Activated T-cell treated with anti-CD3 and anti-CD28 coated beads, Interleukin-2, amount 50 U/mL, for 72 hours (primary cell): Measurements from ENCODE around the gene RYR2. TPM values are rescaled to one million over a fixed set of nuclear protein-coding genes. Genes with fewer than 3 reads are reported as not detected.

ENCODE experiments used
- ATAC-seq, 2 donors: fragments of 150-1000 bp; cut with Tn5 transposase; replicated peaks in 1 of 2; 2 replicates each; pipeline ENCODE4 v1.10.0; 2021; ENCODE audit warnings: moderate library complexity in 2 of 2, mild to moderate bottlenecking in 1 of 2
- DNase-seq, 2 donors: peaks; one replicate each; pipeline ENCODE4 v3.0.0; 2021 to 2022; ENCODE audit warnings: mixed read lengths in 1 of 2
- H3K27ac Mint-ChIP-seq: one replicate; pipeline ENCODE4 v1.8.0; 2022; ENCODE audit warnings: mild to moderate bottlenecking, moderate library complexity, mixed read lengths
- H3K27me3 Mint-ChIP-seq: one replicate; pipeline ENCODE4 v1.8.0; 2022; ENCODE audit warnings: low read depth, mixed read lengths
- H3K36me3 Mint-ChIP-seq, 2 donors: one replicate each; pipeline ENCODE4 v1.8.0; 2022; ENCODE audit warnings: mixed read lengths in 2 of 2, mild to moderate bottlenecking in 1 of 2; ENCODE audit not compliant: insufficient read depth in 2 of 2
- H3K4me1 Mint-ChIP-seq: one replicate; pipeline ENCODE4 v1.8.0; 2022; ENCODE audit warnings: low read depth, mixed read lengths
- H3K4me3 Mint-ChIP-seq, 2 donors: one replicate each; pipeline ENCODE4 v1.8.0; 2022; ENCODE audit warnings: mild to moderate bottlenecking in 2 of 2, mixed read lengths in 2 of 2, moderate library complexity in 2 of 2
- H3K9me3 Mint-ChIP-seq, 2 donors: one replicate each; pipeline ENCODE4 v1.8.0; 2022; ENCODE audit warnings: mixed read lengths in 2 of 2
- total RNA-seq, 2 donors: library from RNA; stranded (reverse); gene quantifications; one replicate each; pipeline ENCODE4 v1.2.3, GENCODE V29; 2022

The RYR2 gene
- total RNA-seq, 2 donors from 2014 or later: 0.02 to 0.19 TPM

DNA sequence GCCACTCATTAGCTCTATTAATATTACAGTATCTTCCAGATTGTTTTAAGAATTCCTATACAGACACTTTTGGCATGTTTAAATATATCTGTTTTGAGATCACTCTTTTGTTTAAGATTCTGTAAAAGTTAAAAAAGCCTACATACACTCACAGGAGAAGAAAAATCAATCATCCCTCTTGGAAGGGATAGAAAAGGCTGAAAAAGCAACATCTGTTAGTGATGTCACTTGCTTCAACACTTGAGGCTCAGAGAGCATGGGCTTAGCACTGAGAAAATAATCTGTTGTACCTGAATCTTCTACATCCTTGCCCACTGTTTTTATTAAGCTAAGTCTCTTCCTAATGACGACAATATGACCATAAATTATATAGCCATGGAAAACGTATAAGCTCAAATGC lies 721.8 kb downstream of the RYR2 start:
- no peaks in the 10 kb centered on the region for H3K36me3 Mint-ChIP-seq

DNA sequence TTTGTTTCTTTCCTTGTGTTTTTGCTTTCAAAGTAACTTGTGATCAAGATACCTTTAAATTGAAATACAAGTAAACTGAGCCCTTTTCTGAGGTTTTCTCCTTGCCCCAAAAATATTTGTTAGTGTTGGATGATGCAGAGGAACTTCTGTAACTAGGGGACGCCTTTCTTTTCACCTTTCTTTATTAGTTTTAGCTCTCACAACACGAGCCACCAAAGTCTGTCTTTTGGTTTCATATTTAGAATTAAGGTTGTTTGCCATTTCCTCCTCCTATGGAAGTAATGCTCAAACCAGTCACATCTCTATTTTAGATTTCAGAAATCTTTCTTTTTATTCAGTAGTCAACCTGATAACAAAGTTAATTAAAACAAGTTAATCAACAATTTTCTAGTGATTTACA lies 727.9 kb downstream of the RYR2 start:
- DNase-seq (no peak), ATAC-seq (no peak)
- Mint-ChIP-seq H3K9me3 (no peaks in the 10 kb centered on the region), H3K4me3 (no peak overlapping the region), H3K27me3 (no peaks in the 10 kb centered on the region), H3K36me3 (no peaks in the 10 kb centered on the region), H3K27ac (no peak overlapping the region), H3K4me1 (no peaks in the 10 kb centered on the region)

More for the DNA sequence above, 721.8 kb downstream of the RYR2 start:
- H3K9me3 Mint-ChIP-seq: no peaks in the 10 kb centered on the region
- DNase-seq (no peak), ATAC-seq (no peak)
- H3K27ac Mint-ChIP-seq: no peak overlapping the region
- H3K4me3 Mint-ChIP-seq: no peak overlapping the region
- no peaks in the 10 kb centered on the region for H3K27me3 Mint-ChIP-seq
- H3K4me1 Mint-ChIP-seq: no peaks in the 10 kb centered on the region

DNA sequence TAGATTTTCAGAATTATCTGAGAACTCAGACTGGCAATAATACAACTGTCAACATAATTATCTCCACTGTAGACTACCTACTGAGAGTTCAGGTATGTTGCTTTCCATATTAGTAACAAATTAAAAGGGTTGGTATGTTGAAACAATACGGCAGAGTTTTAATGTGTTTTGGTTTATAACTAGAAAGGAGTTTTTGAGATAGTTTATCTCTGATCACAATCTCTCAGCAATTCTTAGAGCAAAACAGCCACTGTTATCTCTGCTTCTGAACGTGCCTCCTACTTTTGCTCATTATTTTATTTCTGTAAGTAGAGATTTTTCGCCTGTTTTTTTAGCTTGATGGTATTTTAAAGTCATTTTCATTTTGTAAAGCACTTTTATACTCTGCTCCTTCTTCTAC lies 730.0 kb downstream of the RYR2 start:
- no peak for DNase-seq
- Mint-ChIP-seq H3K36me3 (no peaks in the 10 kb centered on the region), H3K27ac (no peak overlapping the region), H3K4me3 (no peak overlapping the region), H3K4me1 (no peaks in the 10 kb centered on the region), H3K27me3 (no peaks in the 10 kb centered on the region), H3K9me3 (no peaks in the 10 kb centered on the region)
- ATAC-seq: no peak

DNA sequence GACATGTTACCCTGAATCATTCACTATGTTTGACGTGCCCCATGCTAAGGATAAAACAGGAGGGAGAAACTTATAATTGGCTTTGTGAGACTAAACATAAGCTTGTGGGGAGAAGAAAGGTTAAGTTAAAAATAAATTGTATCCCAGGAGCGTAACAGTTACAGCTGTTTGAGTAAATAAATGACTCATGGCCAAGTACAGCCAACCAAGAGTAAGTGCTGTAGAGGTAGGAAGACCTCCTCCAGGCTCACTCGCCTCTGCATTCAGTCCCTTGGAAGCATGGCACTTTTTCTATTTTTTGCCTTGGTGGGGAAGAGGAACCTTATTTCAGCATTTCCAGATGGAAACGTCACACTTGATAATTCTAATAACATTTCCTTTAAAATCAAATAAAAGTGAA lies 732.3 kb downstream of the RYR2 start:
- no peaks in the 10 kb centered on the region for H3K36me3 Mint-ChIP-seq
- no peak for DNase-seq

DNA sequence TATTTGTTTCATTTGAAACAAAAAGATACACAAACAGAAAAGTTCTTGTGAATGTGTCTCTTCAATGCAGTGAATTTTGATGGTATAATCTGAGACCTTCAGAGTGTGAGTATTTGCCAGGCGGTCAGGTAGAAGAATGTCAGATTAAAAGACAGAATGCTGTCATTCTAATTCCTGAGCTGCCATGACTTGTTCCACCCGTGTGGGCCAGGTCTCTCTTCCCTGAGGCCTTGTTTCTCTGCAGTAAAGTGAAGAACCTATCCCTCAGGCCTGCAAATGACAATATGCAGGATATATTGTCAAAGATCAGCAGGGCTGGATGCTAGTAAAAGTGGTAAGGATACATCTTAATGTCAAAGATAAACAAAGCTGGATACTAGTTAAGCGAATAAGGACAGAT lies 737.4 kb downstream of the RYR2 start:
- H3K9me3 Mint-ChIP-seq: no peaks in the 10 kb centered on the region
- ATAC-seq: no peak
- no peaks in the 10 kb centered on the region for H3K36me3 Mint-ChIP-seq

More for the DNA sequence above, 732.3 kb downstream of the RYR2 start:
- no peak overlapping the region for H3K4me3 Mint-ChIP-seq
- no peaks in the 10 kb centered on the region for H3K9me3 Mint-ChIP-seq
- H3K4me1 Mint-ChIP-seq: no peaks in the 10 kb centered on the region
- no peak overlapping the region for H3K27ac Mint-ChIP-seq
- no peak for ATAC-seq
- no peaks in the 10 kb centered on the region for H3K27me3 Mint-ChIP-seq

DNA sequence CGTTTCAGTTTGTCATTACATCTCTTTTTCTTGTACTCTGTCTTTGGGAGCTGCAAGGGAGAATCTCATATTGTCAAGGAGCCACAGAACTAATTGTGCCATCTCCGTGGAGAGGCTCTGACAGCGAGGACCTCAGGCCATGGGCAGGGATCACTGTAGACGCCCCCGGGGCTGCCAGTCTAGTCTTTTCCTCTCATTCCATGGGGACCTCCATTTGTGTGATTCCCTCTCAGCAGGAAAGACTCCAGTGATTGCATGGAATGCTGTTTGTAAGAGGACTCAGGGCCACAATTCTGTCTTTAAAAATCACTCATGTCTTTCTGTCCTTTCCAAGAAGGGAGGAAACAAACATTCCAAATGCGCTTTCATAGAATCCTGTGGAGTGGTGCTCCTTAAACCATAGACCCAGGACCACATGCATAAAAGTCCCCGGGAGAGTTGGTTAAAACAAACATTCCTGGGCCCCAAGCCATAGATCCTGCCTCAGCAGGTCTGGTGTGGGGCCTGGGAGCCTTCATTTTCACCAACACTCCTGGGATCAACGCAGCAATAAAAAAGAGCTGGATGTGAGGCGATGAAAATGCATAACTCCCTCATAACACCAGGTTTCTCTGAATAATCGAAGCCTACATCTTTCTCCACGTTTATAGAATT lies 744.2 kb downstream of the RYR2 start:
- no peak for ATAC-seq

More for the DNA sequence above, 737.4 kb downstream of the RYR2 start:
- Mint-ChIP-seq H3K27ac (no peak overlapping the region), H3K27me3 (no peaks in the 10 kb centered on the region), H3K4me1 (no peaks in the 10 kb centered on the region), H3K4me3 (no peak overlapping the region)
- DNase-seq: no peak

DNA sequence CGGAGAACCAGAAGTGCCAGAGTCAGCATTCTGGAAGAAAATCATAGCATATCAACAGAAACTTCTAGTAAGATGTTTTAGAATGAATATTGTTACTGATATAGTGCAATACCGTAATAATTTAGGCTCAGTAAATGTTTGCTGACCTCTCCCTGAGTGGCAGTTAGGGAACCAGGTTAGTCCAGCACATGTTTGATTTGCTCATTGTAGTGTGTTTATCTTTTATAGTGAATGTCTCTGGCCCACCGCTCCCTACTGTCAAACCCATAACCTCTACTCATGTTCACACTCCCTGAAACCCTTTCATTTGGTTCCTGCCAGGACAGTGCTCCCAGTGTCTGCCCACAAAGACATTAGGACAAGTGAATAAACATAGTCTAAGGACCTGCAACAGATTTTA lies 746.1 kb downstream of the RYR2 start:
- Mint-ChIP-seq H3K27me3 (no peaks in the 10 kb centered on the region), H3K4me3 (no peak overlapping the region), H3K4me1 (no peaks in the 10 kb centered on the region), H3K9me3 (no peaks in the 10 kb centered on the region), H3K27ac (no peak overlapping the region), H3K36me3 (no peaks in the 10 kb centered on the region)
- no peak for DNase-seq
- no peak for ATAC-seq

More for the DNA sequence above, 744.2 kb downstream of the RYR2 start:
- no peak for DNase-seq
- H3K27me3 Mint-ChIP-seq: no peaks in the 10 kb centered on the region
- no peak overlapping the region for H3K27ac Mint-ChIP-seq
- H3K9me3 Mint-ChIP-seq: no peaks in the 10 kb centered on the region
- H3K4me1 Mint-ChIP-seq: no peaks in the 10 kb centered on the region
- H3K4me3 Mint-ChIP-seq: no peak overlapping the region
- no peaks in the 10 kb centered on the region for H3K36me3 Mint-ChIP-seq

DNA sequence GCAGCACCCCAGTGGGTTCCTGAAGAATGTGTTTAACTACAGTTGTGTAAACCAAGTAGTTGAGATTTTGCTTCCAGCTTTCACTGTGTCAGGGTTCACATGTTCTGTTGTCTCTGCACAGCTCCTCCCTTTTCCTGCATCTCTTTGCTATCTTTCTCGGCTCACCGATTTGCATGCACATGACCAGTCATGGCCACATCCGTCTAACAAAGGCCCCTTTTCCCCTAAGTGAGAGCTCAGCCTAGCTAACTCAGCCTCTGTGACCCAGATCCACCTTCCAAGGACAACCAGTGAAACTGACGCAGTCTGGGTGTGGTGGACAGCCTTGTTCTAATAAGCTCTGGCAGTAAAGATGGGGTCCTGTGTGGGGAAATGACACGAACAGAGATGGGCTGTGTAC lies 747.6 kb downstream of the RYR2 start:
- Mint-ChIP-seq H3K36me3 (no peaks in the 10 kb centered on the region), H3K4me3 (no peak overlapping the region), H3K27me3 (no peaks in the 10 kb centered on the region), H3K4me1 (no peaks in the 10 kb centered on the region), H3K9me3 (no peaks in the 10 kb centered on the region), H3K27ac (no peak overlapping the region)
- ATAC-seq: no peak
- DNase-seq: no peak

DNA sequence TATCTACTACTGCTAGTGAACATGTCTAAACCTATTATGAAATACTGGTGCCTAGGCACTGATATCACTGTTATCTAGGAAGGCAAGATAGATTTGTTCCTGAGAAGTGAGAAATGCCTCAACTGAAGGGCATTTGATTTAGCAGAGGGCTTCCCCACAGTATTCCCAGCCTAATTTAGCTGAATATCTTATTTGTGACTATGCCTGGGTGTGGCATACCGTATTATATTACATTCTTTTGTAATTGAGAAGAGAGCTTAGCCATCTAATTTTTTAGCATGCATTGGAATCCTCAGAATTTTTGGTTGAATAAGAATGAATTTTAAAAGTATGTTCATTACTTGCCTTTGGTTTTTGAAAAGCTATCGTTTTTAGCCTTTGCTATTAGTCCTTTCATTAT lies 749.6 kb downstream of the RYR2 start:
- Mint-ChIP-seq H3K4me1 (no peaks in the 10 kb centered on the region), H3K4me3 (no peak overlapping the region), H3K27ac (no peak overlapping the region), H3K27me3 (no peaks in the 10 kb centered on the region), H3K9me3 (no peaks in the 10 kb centered on the region), H3K36me3 (no peaks in the 10 kb centered on the region)
- no peak for DNase-seq
- no peak for ATAC-seq

DNA sequence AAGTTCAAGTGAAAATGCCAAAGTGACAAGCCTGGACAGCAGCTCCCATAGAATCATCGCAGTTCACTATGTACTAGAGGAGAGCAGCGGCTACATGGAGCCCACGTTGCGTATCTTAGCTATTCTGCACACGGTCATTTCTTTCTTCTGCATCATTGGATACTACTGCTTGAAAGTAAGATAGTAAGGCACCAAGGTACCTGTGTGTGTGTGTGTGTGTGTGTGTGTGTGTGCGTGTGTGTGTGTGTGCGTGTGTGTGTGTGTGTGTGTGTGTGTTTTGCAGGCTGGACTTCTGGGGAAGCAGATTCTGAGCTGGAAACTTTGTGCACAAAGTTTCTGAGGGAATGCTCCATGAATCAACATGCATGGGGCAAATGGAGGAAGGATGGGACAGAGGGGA lies 750.2 kb downstream of the RYR2 start:
- no peak for DNase-seq
- Mint-ChIP-seq H3K27me3 (no peaks in the 10 kb centered on the region), H3K27ac (no peak overlapping the region), H3K4me1 (no peaks in the 10 kb centered on the region), H3K4me3 (no peak overlapping the region), H3K36me3 (no peaks in the 10 kb centered on the region), H3K9me3 (no peaks in the 10 kb centered on the region)
- ATAC-seq: no peak

DNA sequence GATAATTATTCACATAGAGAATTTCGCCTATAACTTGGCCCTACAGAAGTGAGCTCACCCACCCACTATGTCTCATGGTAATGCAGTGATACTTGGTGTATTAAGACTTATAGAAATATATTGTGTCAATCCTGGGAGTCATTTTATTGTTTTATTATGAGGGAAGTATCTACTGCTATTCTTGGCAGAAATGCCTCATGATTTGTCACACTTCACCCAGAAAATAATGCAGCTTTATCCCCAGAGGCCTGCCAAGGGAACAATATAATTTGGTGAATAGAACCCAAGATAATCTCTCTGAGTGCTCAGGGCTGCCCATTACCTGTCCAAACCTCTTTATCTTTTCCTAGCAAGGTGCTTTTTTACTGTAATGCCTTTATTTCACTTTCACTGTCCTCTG lies 750.7 kb downstream of the RYR2 start:
- no peak overlapping the region for H3K4me3 Mint-ChIP-seq
- H3K27me3 Mint-ChIP-seq: no peaks in the 10 kb centered on the region
- H3K4me1 Mint-ChIP-seq: no peaks in the 10 kb centered on the region
- no peak for ATAC-seq
- H3K9me3 Mint-ChIP-seq: no peaks in the 10 kb centered on the region
- no peaks in the 10 kb centered on the region for H3K36me3 Mint-ChIP-seq
- H3K27ac Mint-ChIP-seq: no peak overlapping the region
- no peak for DNase-seq

DNA sequence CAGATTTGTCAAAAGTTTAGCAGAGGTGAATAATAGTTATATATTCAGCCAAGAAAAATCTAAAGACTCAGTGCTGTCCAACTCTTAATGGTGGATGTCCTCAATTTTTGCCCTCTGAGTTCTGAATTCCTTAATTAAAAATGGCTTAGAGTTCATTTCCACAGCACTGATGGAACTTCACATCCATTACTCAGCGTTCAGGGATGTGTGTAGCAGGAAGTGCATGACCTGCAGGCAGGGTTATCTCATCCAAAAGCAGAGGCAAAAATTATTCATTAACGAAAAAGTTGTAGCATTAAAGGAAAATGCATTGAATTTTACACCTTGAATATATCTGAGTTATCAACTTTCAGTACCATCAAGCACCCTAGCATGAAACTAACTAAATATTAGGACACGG lies 752.1 kb downstream of the RYR2 start:
- Mint-ChIP-seq H3K9me3 (no peaks in the 10 kb centered on the region), H3K4me3 (no peak overlapping the region), H3K36me3 (no peaks in the 10 kb centered on the region), H3K27ac (no peak overlapping the region), H3K27me3 (no peaks in the 10 kb centered on the region), H3K4me1 (no peaks in the 10 kb centered on the region)
- no peak for DNase-seq
- ATAC-seq: no peak

DNA sequence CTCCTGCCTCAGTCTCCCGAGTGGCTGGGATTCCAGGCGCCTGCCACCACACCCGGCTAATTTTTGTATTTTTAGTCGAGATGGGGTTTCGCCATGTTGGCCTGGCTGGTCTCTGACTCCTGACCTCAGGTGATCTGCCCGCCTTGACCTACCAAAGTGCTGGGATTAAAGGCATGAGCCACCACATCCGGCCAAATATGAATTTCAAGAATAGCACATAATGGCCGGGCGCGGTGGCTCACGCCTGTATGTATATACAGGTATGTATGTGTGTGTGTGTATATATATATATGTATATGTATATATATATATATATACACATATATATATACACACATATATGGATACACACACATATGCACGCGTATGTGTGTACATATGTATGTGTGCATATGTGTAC lies 753.6 kb downstream of the RYR2 start:
- H3K4me3 Mint-ChIP-seq: no peak overlapping the region
- no peaks in the 10 kb centered on the region for H3K4me1 Mint-ChIP-seq
- no peak for DNase-seq
- no peaks in the 10 kb centered on the region for H3K36me3 Mint-ChIP-seq
- ATAC-seq: no peak
- no peak overlapping the region for H3K27ac Mint-ChIP-seq
- H3K9me3 Mint-ChIP-seq: no peaks in the 10 kb centered on the region
- H3K27me3 Mint-ChIP-seq: no peaks in the 10 kb centered on the region

DNA sequence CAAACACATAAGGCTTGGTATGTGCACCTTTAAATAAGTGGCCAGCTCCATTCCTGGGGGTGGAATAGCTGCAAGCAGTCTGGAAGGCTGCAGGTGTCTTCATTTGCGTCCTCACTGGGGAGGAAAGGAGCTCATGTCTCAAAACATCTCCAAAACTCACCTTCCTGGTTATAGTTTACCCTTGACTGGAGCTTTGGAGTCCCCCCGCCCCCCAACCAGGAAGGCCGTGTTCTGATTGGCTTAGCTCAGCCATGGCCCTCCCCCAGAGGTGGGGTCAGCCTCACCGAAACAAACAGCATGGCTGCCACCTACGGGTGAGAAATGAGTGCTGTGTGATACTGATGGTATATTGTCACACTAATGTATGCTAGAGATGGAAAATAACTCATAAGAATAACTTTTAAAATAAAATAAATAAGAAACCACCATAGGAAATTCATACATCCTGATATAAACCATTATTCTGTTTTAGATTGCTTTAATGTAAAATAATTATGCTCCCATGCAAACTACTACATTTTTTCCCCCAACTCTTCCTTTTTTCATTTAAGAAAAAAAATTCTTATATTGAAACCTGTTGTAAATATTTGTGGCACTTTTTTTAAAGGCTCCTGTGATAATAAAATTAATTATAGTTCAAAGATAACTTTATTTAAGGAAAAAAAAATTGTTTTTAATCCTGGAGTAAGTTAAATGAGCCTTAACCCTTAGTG lies 757.9 kb downstream of the RYR2 start:
- Mint-ChIP-seq H3K27me3 (no peaks in the 10 kb centered on the region), H3K36me3 (no peaks in the 10 kb centered on the region), H3K9me3 (no peaks in the 10 kb centered on the region)

More for the DNA sequence above, 757.9 kb downstream of the RYR2 start:
- DNase-seq (peak; percentile 31 to 53), ATAC-seq (peak; percentile 75 to 90)
- H3K4me3 Mint-ChIP-seq: no peak overlapping the region
- no peaks in the 10 kb centered on the region for H3K4me1 Mint-ChIP-seq
- H3K27ac Mint-ChIP-seq: no peak overlapping the region
